ENCODE results near the gene SLC16A10.
"Not testable (repeated sequence)": the region's sequence is repeated elsewhere in the genome, so short reads cannot be mapped to it uniquely, and the experiment has no call there.

SLC16A10 gene

DNA sequence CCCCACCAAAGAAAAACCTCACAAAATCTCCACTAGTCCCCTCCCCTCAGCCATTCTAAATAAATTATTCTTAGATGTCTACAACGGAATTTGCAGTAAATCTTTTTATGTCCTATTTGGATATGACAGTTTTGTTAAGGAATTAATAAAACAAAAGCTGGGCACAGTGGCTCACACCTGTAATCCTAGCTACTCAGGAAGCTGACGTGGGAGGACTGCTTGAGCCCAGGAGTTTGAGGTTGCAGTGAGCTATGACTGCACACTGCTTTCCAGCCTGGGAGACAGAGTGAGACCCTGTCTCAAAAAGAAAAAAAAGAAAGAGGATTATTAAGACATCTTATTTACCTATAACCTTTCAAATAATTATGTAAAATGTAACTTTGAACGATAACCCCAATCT is 165.4 kb downstream of the SLC16A10 start:
- Histone ChIP-seq H3K4me3 (ENCODE audit: low read depth, low read length) (no peak overlapping the region), H3K27me3 (ENCODE audit: insufficient read depth, low read depth, severe bottlenecking) (no peaks in the 10 kb centered on the region), H3K9me3 (ENCODE audit: severe bottlenecking) (no peaks in the 10 kb centered on the region), H3K36me3 (no peaks in the 10 kb centered on the region), H3K27ac (no peak overlapping the region)
- no peak for TF ChIP-seq CTCF (IDR thresholded peaks at IDR 0.05; ENCODE audit: low read depth, low read length)
- DNase-seq = no peak

DNA sequence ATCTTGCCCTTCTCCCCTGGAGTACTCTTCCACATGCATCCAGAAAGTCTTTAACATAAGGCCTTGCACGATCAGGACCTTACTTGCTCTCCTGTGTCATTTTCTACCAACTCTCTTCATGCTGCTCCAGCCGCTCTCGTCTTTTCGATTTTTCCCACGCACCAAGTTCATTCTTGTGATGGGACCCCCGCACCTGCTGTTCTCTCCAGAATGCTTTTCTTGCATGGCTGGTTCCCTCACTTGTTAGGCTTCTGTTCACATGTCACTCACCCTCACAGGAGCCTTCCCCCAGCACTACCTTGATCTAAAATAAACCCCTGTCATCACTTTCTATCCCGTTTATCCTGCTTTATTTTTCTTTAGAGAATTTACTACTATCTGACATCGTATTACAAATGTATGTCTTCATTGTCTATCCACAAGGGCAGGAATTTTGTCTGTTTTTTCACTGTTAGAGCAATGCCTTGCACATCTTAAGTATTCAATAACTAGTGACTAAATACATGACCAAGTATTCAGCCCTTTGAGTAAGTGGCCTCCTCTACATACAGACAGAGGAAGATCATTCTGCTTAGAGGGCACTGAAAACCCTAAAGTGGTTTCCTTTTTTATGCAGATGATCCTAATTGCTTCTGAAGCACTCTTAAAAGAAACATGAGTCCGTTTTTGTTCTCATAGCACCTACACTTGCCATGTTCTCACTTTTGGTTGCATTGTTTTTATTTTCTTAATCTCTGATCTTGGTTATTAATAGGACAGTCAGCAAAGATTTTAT is 166.9 kb downstream of the SLC16A10 start:
- no peak for TF ChIP-seq CTCF (IDR thresholded peaks at IDR 0.05; ENCODE audit: low read depth, low read length)
- Histone ChIP-seq H3K9me3 (ENCODE audit: severe bottlenecking) (no peaks in the 10 kb centered on the region), H3K27me3 (ENCODE audit: insufficient read depth, low read depth, severe bottlenecking) (no peaks in the 10 kb centered on the region), H3K4me3 (ENCODE audit: low read depth, low read length) (no peak overlapping the region), H3K27ac (no peak overlapping the region), H3K36me3 (no peaks in the 10 kb centered on the region)
- no peak for DNase-seq

DNA sequence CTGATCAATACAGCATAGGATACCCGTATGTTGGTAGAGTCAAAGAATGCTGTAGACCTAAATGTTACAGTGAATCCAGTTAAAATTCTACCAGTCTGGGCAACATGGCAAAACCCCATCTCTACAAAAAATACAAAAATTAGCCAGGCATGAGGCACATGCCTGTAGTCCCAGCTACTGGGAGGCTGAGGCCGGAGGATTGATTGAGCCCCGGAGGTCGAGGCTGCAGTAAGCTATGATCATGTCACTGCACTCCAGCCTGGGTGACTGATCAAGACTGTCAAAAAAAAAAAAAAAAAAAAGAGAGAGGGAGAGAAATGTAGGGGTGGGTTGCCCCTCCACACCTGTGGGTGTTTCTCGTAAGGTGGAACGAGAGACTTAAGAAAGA is 167.5 kb downstream of the SLC16A10 start:
- Histone ChIP-seq H3K27ac (no peak overlapping the region), H3K9me3 (ENCODE audit: severe bottlenecking) (no peaks in the 10 kb centered on the region), H3K4me3 (ENCODE audit: low read depth, low read length) (no peak overlapping the region), H3K36me3 (no peaks in the 10 kb centered on the region), H3K27me3 (ENCODE audit: insufficient read depth, low read depth, severe bottlenecking) (no peaks in the 10 kb centered on the region)
- TF ChIP-seq CTCF (IDR thresholded peaks at IDR 0.05; ENCODE audit: low read depth, low read length) = no peak
- no peak for DNase-seq

- not testable (repeated sequence) for H3K36me3 ChIP-seq; H3K4me3 ChIP-seq (ENCODE audit: low read depth, low read length); H3K9me3 ChIP-seq (ENCODE audit: severe bottlenecking); H3K27ac ChIP-seq; H3K27me3 ChIP-seq (ENCODE audit: insufficient read depth, low read depth, severe bottlenecking); DNase-seq
These were observed 168.5 kb downstream of the SLC16A10 start for GRCh38 chr6:111255838-111256237.

DNA sequence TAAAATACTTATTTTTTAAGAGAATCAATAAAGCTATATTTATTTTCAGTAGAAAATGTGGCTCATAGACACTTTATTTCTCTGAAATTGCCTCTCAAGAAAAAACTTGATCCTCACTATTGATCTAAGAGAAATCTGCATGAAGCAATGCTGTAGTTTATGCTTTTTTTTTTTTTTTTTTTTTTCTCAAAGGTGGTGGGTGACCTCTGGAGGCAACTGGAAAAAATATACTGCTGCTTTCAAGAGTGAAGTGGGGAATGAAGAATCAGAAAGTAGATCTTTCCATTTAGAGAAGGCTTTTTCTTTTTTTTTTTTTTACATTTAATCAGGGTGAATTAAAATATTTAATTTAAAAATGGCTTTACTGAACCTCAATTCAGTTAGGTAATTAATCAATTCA is 169.3 kb downstream of the SLC16A10 start:
- no peaks in the 10 kb centered on the region for H3K9me3 ChIP-seq (ENCODE audit: severe bottlenecking)

DNA sequence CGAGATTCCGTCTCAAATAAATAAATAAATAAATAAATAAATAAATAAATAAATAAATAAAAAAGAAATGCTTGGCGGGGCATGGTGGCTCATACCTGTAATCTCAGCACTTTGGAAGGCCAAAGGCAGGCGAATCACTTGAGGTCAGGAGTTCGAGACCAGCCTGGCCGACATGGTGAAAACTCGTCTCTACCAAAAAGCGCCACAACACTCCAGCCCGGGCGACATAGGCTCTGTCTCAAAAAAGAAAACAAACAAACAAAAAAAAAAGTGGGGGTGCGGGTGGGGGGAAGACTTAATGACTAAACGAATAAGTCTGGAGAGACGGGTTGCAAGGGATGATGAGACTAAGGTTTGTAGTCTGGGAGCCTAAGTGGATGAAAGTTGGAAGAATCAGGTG is 170.7 kb downstream of the SLC16A10 start:
- no peaks in the 10 kb centered on the region for H3K27me3 ChIP-seq (ENCODE audit: insufficient read depth, low read depth, severe bottlenecking)
- H3K4me3 ChIP-seq (ENCODE audit: low read depth, low read length) = no peak overlapping the region
- no peaks in the 10 kb centered on the region for H3K36me3 ChIP-seq
- no peak overlapping the region for H3K27ac ChIP-seq
- no peak for TF ChIP-seq CTCF (IDR thresholded peaks at IDR 0.05; ENCODE audit: low read depth, low read length)
- no peaks in the 10 kb centered on the region for H3K9me3 ChIP-seq (ENCODE audit: severe bottlenecking)
- DNase-seq = no peak

More for the DNA sequence above, 169.3 kb downstream of the SLC16A10 start:
- H3K4me3 ChIP-seq (ENCODE audit: low read depth, low read length) = no peak overlapping the region
- no peak for TF ChIP-seq CTCF (IDR thresholded peaks at IDR 0.05; ENCODE audit: low read depth, low read length)
- no peak overlapping the region for H3K27ac ChIP-seq
- H3K27me3 ChIP-seq (ENCODE audit: insufficient read depth, low read depth, severe bottlenecking) = no peaks in the 10 kb centered on the region
- H3K36me3 ChIP-seq = no peaks in the 10 kb centered on the region
- no peak for DNase-seq

Data from WERI-Rb-1 (cell line).